ENCODE data around the gene GSK3B.

- TF ChIP-seq CTCF (IDR thresholded peaks at IDR 0.05; ENCODE audit: borderline replicate concordance, extremely low read depth, low read length, poor library complexity, severe bottlenecking): no peak
- no peak for TF ChIP-seq EZH2 (IDR thresholded peaks at IDR 0.05; ENCODE audit: borderline replicate concordance, low read depth, low read length, severe bottlenecking)
Observed at GRCh38 chr3:120125992-120126391, 31.7 kb upstream of the GSK3B start.

All from DND-41 (cell line).